Right renal cortex interstitium (tissue), 3 donors: Measurements from ENCODE around the gene MRFAP1L1. TPM values are rescaled to one million over a fixed set of nuclear protein-coding genes. Genes with fewer than 3 reads are reported as not detected.
"Not testable (repeated sequence)": the region's sequence is repeated elsewhere in the genome, so short reads cannot be mapped to it uniquely, and the experiment has no call there.

Experiments
- DNase-seq, 3 donors: peaks; one replicate each; pipeline ENCODE4 v3.0.0-alpha.2; 2013; ENCODE audit warnings: low read depth in 3 of 3, low spot score in 2 of 3
- polyA plus RNA-seq, 3 donors: library from polyadenylated mRNA; unstranded; fragments of 120-200 nt; gene quantifications; one replicate each; pipeline ENCODE4 v1.2.1, GENCODE V29; 2013; ENCODE audit not compliant: insufficient read length in 3 of 3

Gene MRFAP1L1
- polyA plus RNA-seq, 3 donors, result 147 to 161 (median 159) TPM

DNA sequence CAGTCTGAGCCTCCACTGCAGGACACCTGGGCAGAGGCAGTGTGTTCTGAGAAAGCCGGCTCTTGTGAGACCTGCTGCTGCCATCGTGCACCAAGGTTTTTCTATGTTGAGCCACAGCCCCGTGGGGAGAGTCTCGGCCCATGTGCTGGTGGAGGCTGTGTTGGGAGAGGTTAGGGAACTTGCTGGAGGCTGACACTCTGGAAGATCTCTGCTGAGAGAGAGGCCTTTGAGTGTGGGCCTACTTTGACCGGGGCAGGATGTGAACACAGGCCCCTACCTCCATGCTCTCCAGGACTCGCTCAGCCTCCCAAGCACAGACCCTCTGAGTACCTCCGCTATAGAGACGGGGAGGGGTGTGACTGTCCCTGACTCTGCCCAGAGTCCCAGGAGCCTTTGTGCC, 17.3 kb downstream of the MRFAP1L1 start:
- no peak for DNase-seq

DNA sequence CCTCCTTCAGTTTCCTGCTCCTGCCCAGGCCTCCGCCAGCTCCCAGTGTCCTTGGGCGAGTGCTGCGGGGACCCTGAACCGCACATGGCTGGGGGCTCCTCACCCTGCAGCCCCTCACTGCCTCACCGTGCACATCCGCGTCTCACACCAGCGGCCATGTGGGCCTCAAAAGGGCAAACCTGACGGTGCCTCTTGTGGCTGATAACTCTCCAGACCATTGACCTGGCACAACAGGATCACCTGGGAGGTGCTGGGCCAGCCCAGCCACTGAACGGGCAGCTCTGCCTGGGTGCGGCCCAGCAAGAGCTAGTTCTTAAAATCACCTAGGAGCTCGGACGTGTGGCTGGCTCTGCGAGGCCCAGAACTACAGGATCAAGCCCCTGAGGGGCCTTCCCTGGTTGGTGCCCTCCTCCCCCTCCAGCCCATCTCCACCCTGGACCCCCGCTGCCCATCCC, 20.1 kb downstream of the MRFAP1L1 start:
- DNase-seq, result no peak

DNA sequence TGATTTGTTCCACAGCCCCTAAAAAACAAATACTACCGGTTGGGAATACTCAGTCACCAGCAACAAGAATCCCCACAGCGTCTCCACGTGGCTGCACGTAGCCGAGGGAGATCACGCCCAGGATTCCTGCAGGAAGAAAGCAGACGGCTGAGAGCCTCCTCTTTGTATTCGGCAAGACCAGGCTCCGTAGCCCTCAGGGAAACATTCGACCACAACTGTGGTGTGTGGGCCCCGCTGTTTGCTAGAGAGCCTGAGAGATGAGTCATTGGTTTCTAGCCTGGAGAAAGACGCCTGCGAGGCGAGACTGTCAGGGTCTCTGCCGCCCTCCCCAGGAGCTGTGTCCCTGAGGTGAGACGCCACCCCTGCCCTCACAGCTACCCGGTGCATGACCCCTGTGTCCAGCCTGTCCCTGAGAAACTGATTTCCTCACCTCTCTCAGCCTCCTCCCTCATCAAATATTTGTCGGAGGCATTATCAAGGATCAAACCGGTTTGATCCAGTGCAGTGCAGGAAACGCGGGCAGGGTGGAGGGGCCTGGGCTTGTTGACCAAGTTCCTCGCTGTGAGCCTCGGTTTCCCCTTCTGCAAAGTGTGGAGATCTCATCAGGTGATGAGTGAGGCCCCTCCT, 20.7 kb downstream of the MRFAP1L1 start:
- DNase-seq, result no peak

DNA sequence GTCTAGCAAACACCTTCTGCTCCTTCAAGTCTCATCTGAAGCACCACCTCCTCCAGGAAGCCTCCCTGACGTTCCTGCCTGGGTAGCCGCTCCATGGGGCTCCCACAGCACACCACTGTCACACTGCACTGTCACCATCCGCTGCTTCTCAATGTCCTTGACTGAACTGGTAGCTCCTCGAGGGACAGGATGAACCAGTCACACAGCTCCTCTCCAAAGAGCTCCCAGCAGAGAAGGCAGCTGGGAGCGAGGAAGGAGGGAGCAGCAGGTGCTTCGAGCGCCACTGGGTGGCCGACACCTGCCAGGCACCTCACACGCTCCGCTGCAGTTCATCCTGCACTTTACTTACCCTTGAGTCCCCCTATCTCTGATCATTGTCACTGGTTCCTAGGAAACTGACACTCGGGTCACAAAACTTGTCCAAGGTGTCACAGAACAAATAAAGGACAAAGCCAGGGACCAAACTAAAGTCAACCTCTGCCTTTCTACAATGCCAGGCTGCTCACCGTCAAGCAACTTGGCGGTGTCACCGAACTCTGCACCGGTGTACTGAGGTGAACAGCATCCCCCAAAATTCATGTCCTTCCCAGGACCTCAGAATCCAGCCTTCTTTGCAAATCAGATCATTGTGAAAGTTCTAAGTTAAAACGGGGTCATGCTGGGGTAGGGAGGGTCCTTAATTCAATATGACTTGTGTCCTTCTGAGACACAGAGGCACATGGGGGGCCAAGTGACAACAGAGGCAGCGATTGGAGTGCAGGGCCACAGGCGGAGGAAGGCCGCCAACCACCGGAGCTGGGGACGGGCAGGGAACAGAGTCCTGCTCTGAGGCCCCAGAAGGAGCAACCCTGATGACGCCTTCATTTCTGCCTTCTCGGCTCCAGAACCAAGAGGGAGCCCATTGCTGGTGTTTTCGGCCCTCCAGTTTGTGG, 21.5 kb downstream of the MRFAP1L1 start:
- no peak for DNase-seq

DNA sequence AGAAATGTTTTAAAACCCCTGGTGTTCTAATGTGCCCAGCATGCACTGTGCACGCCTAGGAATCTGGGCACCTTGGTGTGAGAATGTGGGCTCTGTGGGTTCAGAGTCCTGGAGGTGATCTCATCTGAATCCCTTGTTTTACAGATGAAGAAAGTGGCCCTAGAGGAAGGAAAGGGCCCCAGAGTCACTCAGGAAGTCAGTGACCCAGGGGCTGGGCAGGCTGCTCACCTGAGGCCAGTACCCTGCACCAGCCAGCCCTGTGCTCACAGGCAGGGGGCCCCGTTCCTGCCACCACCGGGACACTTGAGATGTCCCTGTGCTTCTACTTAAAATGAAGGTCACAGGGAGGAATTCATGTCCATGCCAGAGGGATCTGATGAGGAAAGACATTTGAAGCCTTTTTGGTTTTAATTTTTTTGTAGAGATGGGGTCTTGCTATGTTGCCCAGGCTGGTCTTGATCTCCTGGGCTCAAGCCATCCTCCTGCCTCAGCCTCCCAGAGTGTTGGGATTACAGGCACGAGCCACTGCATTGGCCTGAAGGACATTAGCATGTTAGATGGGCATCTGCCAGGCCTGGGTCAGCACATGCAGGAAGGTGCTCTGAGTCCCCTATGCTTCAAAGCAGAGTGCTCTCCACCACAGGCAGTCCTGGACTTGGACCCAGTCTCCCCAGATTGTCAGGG, 23.4 kb downstream of the MRFAP1L1 start:
- DNase-seq, result no peak

DNA sequence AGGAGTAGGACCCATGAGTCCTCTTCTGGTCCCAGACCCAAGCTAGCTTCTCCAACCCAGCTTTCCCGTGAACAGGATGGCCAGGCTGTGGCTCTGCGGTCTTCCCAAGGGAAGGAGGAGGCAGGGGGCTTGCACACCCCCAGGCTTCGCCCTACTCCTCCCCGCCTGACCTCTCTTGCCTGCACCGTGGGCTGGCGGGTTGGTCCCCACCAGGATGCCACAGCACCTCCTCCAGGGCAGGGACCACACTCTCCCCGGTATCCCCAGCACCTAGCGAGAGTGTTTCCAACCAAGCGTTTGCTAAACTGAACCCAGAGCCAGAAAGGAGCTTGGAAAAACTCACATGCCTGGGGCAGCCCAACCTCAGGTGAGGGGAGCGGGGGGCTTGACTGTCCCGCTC, 25.0 kb downstream of the MRFAP1L1 start:
- no peak for DNase-seq

DNA sequence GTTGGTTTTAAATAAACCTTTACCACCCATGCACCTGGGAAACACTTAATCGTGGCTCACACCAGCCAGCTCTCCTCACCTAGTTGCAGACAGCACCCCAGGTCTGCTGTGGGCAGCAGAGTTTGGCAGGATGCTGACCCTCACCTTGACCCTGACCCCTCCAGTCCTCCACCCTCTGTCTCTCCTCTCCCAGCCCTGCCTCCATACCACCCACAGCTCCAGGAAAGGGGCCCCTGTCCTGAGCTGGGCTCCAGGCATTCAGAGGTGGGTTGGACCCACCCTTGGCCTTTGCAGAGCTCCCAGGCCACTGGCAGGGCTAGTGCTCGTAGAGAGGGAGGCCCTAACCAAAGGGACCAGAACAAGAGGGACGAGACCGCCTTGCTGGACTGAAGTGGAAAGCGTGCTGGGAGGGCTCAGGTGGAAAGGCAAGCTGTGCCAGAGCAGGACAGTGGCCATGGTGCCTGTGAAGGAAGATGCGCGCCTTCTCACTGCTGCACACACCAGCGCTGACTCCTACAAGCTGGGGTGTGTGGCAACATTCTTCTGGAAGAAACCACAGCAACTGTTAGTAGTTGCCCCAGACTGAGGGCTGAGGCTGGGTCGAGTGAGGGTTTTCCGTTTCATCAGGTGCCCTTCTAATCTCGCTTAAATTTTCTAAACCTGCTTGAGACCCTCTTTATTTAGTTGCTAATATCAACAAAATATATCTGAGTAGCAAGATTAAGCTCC, 26.6 kb downstream of the MRFAP1L1 start:
- no peak for DNase-seq

DNA sequence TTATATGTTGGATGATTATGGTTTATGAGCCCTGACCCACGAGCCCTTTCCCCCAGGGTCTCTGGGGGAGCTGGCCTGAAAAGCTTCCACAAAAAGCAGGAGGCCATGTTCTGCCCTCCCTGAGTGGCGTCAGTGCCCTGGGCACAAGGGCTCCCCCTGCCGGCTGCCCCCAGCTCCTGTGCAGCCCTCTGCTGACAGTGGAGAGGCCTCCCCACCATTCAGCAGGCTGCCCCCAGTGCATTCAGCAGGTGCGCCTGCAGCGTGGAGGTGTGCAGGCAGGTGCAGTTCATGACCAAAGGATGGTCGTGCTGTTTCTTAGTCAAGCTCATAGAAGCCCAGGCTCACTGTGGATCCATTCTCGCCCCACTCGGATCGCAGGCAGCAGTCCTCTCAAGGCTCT, 28.5 kb downstream of the MRFAP1L1 start:
- DNase-seq, result no peak

DNA sequence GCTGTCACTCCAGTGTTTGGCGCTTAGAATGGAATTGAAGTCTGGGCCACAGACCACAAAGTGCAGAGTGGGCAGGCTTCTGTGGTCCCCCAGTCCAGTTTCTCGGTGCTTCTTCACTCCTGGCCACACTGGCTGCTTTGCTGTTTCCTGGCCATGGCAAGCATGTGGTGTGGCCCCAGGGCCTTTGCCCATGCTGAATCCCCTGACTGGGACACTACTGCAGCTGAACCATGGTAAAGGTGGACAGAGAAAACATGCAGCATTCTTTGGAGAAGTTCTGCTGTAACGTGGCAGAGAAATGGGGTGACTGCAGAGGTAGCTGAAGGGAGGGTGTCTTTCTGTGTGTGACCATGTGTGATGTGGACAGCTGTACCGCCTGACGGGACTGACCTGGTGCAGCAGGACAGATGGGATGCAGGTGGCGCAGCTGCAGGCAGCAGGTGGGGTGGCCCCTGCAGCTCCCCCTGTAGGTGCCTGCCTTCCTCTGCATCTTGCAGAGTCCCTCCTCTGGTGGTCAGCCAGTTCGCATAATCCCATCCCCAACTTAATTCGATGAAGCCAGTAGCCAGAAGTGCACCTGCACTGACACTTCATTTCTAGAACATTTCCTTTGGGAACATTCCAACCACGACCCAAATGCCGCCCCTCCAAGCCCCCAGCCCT, 29.2 kb downstream of the MRFAP1L1 start:
- no peak for DNase-seq

DNA sequence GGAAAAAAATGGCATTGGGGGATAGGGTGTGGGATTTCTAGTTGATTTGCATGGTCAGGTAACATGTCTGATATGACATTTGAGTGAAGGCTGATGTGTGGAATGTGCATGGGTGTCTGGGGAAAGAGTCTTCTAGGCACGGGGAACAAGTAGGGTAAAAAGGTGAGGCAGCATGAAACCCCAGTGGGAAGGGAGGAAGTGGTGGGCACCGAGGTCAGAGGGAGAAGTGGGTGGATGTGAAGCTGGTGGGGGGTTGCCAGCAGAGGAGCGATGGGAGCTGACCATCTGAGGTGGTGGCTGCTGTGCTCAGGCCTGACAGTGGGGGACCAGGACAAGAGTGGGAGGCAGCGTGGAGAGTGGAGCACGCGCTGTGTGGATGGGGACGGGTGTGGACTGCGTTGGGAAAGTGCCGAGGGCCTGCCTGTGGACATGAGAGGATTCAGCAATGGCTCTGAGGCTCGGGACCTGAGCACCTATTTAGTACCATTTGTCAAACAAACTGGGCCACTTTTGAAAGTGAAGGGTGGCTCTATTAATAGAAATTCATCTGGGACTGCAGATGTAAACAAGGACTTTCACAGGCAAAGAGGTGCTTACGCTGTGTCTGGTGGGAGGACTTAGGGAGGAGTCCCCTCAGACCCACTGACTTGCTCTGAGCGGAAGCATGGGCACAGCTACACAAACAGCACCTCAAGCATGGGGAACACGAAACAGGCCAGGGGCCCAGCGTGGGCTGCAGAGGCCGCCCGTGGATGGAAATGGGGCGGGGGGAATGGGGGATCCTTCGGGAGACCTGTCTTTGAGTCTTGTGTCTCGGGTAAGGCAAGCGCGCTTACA, 32.7 kb downstream of the MRFAP1L1 start:
- DNase-seq, result no peak

DNA sequence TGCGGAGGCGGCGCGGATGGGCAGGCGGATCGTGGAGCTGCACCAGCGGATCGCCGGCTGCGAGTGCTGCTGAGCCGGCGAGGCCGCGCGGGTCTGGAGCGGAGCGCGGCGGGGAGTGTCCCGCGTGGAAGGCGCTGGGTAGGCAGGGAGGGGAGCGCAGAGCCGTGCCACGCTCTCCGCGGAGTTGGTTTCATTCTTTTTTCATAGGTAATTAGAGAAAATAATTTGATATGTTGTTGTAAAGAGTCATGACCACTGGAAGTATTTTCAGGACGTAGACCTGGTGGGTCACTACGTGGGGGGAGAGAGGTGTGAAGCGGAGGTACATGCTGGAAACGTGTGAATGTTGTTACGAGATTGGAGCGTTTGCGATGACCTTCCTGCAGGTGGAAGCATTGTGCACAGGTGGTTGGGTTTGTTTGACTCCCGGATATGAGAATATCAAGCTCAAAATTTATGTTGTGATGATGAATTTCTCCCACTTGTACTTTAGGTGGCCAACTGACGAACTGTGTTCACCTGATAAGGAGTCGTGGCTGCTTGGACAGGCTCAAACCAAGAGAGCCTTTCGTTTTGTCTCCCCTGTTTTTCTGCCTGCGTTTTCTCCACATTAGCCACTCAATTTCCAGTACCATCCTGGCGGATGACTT, 35.0 kb downstream of the MRFAP1L1 start:
- peak in 1 of 3 donors; percentile 33 for DNase-seq

DNA sequence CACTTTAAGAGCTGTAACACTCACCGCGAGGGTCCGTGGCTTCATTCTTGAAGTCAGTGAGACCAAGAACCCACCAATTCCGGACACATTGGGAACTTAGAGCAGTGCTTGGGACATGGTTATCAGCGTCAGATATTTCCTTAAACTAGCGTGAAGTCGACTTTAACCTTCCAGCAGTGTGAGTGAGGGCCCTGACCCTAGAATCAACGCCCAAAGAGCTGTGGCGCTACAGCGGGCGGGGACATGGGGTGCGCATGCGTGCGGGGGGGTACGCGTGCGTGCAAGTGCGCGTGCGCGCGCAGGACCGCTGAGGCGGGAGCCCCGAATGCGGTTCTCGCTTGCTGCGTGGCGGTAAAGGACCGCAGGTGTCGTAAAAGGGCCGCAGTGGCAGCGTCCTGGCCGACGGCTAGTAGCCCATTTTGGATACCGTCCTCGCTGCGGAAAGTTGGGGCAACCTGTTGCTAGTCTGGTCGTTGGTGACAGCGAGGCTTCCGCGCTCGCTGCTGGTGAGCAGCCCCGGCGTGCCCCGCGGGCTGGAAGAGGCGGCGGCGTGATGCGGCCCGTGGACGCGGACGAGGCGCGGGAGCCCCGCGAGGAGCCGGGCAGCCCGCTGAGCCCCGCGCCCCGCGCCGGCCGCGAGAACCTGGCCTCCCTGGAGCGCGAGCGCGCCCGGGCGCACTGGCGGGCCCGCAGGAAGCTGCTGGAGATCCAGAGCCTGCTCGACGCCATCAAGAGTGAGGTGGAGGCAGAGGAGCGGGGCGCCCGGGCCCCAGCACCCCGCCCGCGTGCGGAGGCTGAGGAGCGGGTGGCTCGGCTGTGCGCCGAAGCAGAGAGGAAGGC, 35.8 kb downstream of the MRFAP1L1 start:
- peak; percentile 86 to 90 (median 90) for DNase-seq

DNA sequence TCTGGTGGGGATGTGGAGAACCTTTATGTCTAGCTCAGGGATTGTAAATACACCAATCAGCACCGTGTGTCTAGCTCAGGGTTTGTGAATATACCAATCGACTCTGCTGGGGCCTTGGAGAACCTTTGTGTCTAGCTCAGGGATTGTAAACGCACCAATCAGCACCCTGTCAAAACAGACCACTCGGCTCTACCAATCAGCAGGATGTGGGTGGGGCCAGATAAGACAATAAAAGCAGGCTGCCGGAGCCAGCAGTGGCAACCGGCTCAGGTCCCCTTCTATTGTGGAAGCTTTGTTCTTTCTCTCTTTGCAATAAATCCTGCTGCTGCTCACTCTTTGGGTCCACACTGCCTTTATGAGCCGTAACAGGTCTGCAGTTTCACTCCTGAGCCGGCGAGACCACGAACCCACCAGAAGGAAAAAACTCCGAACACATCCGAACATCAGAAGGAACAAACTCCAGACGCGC, 36.4 kb downstream of the MRFAP1L1 start:
- DNase-seq, result not testable (repeated sequence)

DNA sequence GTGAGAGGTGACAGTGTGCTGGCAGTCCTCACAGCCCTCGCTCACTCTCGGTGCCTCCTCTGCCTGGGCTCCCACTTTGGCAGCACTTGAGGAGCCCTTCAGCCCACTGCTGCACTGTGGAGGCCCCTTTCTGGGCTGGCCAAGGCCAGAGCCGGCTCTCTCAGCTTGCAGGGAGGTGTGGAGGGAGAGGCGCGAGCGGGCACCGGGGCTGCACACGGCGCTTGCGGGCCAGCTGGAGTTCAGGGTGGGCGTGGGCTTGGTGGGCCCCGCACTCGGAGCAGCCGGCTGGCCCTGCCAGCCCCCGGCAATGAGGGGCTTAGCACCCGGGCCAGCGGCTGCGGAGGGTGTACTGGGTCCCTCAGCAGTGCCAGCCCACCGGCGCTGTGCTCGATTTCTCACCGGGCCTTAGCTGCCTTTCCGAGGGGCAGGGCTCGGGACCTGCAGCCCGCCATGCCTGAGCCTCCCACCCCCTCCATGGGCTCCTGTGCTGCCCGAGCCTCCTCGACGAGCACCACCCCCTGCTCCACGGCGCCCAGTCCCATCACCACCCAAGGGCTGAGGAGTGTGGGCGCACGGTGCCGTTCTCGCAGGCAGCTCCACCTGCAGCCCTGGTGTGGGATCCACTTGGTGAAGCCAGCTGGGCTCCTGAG, 37.0 kb downstream of the MRFAP1L1 start:
- DNase-seq, result not testable (repeated sequence)

DNA sequence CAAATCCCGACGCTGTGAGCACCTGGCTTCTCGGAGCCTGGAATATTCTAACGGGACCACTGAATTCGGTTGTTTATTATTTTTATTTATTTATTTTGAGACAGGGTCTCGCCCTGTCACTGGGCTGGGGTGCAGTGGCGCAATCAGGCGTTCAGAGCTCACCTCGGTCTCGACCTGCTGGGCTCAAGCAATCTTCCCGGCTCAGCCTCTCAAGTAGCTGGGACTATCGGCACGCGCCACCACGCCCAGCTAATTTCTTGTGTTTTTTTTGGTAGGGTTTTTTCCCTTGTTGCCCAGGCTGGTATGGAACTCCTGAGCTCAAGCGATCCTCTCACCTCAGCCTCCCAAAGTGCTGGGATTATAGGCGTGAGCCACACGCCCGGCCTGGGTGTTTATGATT, 37.5 kb downstream of the MRFAP1L1 start:
- no peak for DNase-seq

DNA sequence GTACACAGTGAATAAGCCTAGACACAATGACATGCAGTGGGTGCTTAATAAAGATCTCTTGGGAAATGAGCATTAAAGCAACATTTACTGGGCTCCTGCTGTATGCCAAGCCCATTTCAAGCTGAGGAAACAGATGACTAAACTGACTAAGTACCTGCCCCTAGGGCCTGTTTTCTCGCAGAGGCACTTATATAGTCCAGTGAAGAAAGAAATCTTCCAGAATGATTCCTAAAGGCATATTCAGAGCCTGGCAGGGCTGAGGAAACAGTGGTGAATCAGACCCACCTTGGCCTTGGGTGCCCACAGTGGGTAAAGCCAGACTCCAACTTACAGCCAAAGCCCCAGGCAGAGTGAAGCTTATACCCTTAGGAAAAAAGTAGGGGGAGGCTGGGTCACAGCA, 38.0 kb downstream of the MRFAP1L1 start:
- DNase-seq, result no peak

DNA sequence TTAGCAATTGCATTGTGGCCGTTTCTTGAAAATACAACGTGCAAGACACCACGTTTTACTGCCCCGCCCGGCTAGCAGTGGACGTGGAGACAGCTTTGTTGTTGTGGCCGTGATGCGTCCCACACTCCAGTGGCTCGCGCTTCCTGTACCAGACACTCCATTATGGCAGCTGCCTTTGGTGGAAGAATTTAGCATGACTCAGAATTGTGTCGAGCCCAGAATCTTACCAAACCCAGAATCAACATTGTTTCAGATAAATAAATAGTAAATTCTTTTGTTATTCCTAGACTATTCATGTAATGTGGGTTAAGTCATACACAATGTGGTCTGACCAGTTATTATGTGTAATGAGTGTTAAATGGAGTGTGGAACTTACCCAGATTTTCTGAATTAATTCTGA, 41.3 kb downstream of the MRFAP1L1 start:
- no peak for DNase-seq
